Liver (tissue), 3 donors: Measurements from ENCODE around the gene PPM1B.

ENCODE experiments used
- CTCF ChIP-seq: fragments of 150-350 bp; IDR thresholded peaks from 2 replicates; pipeline ENCODE4 v1.5.1; 2017; ENCODE audit warnings: improper control_type of control experiment, low read depth, low read length; ENCODE audit not compliant: missing input control
- EGR1 ChIP-seq, 2 donors: IDR thresholded peaks; 2 replicates each; pipeline ENCODE4 v1.6.1; 2016 to 2018; ENCODE audit warnings: antibody characterized with exemption in 2 of 2, low read depth in 2 of 2
- FOXA1 ChIP-seq: IDR thresholded peaks from 2 replicates; pipeline ENCODE4 v1.6.1; 2016; ENCODE audit warnings: antibody characterized with exemption
- GABPA ChIP-seq, 2 donors: IDR thresholded peaks in 1 of 2; conservative IDR thresholded peaks in 1 of 2; 2 replicates each; pipeline ENCODE4 v1.6.1; 2016; ENCODE audit warnings: antibody characterized with exemption in 2 of 2, mild to moderate bottlenecking in 1 of 2, moderate library complexity in 1 of 2
- JUND ChIP-seq, 2 donors: IDR thresholded peaks; 2 replicates each; pipeline ENCODE4 v1.6.1; 2016; ENCODE audit warnings: antibody characterized with exemption in 2 of 2
- MAX ChIP-seq: IDR thresholded peaks from 2 replicates; pipeline ENCODE4 v1.6.1; 2016; ENCODE audit warnings: antibody characterized with exemption
- RAD21 ChIP-seq, 2 donors: IDR thresholded peaks; 2 replicates each; pipeline ENCODE4 v1.6.1; 2016; ENCODE audit warnings: antibody characterized with exemption in 2 of 2, mild to moderate bottlenecking in 2 of 2
- REST ChIP-seq: IDR thresholded peaks from 2 replicates; pipeline ENCODE4 v1.6.1; 2016; ENCODE audit warnings: antibody characterized with exemption, mild to moderate bottlenecking
- RXRA ChIP-seq, 2 donors: IDR thresholded peaks; 2 replicates each; pipeline ENCODE4 v1.6.1; 2017 to 2018; ENCODE audit warnings: antibody characterized with exemption in 2 of 2, mild to moderate bottlenecking in 1 of 2
- SP1 ChIP-seq: IDR thresholded peaks from 2 replicates; pipeline ENCODE4 v1.6.1; 2018; ENCODE audit warnings: antibody characterized with exemption, mild to moderate bottlenecking
- TAF1 ChIP-seq: conservative IDR thresholded peaks from 2 replicates; pipeline ENCODE4 v1.6.1; 2016; ENCODE audit warnings: antibody characterized with exemption, mild to moderate bottlenecking
- YY1 ChIP-seq: IDR thresholded peaks from 2 replicates; pipeline ENCODE4 v1.6.1; 2016; ENCODE audit warnings: antibody characterized with exemption, mild to moderate bottlenecking
- ZBTB33 ChIP-seq: IDR thresholded peaks from 2 replicates; pipeline ENCODE4 v1.6.1; 2016; ENCODE audit warnings: antibody characterized with exemption
- donor health status: healthy.
- donor health status: healthy.

DNA sequence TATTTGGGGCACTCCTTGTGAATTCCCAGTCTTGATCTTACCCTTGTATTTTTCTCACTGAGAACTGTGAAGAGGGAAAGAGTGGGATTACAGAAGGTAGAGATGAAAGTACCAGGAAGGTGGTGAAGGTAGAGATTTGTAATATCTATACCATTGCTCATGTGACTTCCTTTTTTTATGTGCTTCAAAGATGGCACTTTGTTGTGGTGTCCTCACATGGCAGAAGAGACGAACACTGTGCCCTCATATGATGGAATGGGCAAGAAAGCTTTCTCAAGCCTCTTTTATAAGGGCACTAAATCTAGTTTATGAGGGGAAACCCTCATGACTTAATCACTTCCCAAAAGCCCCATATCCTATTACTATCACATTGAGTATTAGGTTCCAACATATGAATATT is 28.9 kb upstream of the PPM1B start:
- TF ChIP-seq CTCF = no peak
- no peak for TF ChIP-seq MAX
- TF ChIP-seq SP1 = no peak
- no peak for TF ChIP-seq RAD21 (IDR thresholded peaks at IDR 0.05)
- no peak for TF ChIP-seq YY1
- no peak for TF ChIP-seq EGR1 (IDR thresholded peaks at IDR 0.05; ENCODE audit: low read depth in 2 of 2)
- TF ChIP-seq GABPA (IDR thresholded peaks at IDR 0.05 in 1 of 2, conservative IDR thresholded peaks at IDR 0.05 in 1 of 2) = no peak
- no peak for TF ChIP-seq JUND (IDR thresholded peaks at IDR 0.05)
- no peak for TF ChIP-seq TAF1
- TF ChIP-seq REST = no peak
- TF ChIP-seq ZBTB33 = no peak
- TF ChIP-seq RXRA (IDR thresholded peaks at IDR 0.05) = no peak
- TF ChIP-seq FOXA1 = no peak
